Measurements from ENCODE around the gene RELN. TPM values are rescaled to one million over a fixed set of nuclear protein-coding genes. Genes with fewer than 3 reads are reported as not detected.

RELN gene
- total and polyA plus RNA-seq, 2 of the 13 experiments (the other 11 are each of a cell fraction or from before 2014, with no cell fraction given) = 315 to 332 TPM

GRCh38 chr7:103762877-103763276 lies 226.6 kb downstream of the RELN start:
- POLR2A ChIA-PET = no interaction called here
- Histone ChIP-seq H3K27me3 (ENCODE audit: control insufficient read depth in 1 of 2, insufficient read depth in 2 of 2, low read length in 2 of 2) (no peaks in the 10 kb centered on the region), H3K27ac (ENCODE audit: extremely low read length, insufficient read depth, low read length) (no peak overlapping the region), H3K4me3 (replicated peaks in 1 of 3; ENCODE audit: insufficient read depth in 1 of 3, low read depth in 2 of 3, low read length in 3 of 3) (no peak overlapping the region), H4K20me1 (ENCODE audit: insufficient read depth, low read length) (no peaks in the 10 kb centered on the region), H3K79me2 (ENCODE audit: insufficient read depth, low read length) (no peaks in the 10 kb centered on the region), H3K9ac (ENCODE audit: insufficient read depth, low read depth, low read length) (no peak overlapping the region), H2AFZ (ENCODE audit: low read length) (no peak overlapping the region), H3K4me2 (ENCODE audit: low read depth, low read length) (no peak overlapping the region), H3K36me3 (replicated peaks in 1 of 2; ENCODE audit: control insufficient read depth in 1 of 2, insufficient read depth in 2 of 2, low read length in 2 of 2) (0 out of 5 replicates have a peak, but pooled peaks cover 0 to 6% of the 10 kb centered on the region in 2 experiments), H3K9me3 (ENCODE audit: low read length) (no peaks in the 10 kb centered on the region), H3K4me1 (ENCODE audit: insufficient read depth, low read length) (no peaks in the 10 kb centered on the region)
- in situ Hi-C loops (cut with HindIII; ENCODE audit: extremely low pct_ligation_motif_present, low pct_unique_long_range_greater_than_20kb) = no loop called here
- no peak for FAIRE-seq
- no TSS peak for BruUV-seq (replicated peaks)
- 47% methylated on average over 1 of the region's 1 CpG for WGBS (ENCODE audit: low lambda C conversion rate)
- DNase-seq (ENCODE audit: low spot score) = no peak
- TF ChIP-seq MIER2 (CRISPR knock-in tag; IDR thresholded peaks at IDR 0.05) = no peak
- TF ChIP-seq FIP1L1 (IDR thresholded peaks at IDR 0.05; ENCODE audit: borderline replicate concordance, insufficient read depth, low read depth, low read length) = no peak
- TF ChIP-seq, protein P1, sequence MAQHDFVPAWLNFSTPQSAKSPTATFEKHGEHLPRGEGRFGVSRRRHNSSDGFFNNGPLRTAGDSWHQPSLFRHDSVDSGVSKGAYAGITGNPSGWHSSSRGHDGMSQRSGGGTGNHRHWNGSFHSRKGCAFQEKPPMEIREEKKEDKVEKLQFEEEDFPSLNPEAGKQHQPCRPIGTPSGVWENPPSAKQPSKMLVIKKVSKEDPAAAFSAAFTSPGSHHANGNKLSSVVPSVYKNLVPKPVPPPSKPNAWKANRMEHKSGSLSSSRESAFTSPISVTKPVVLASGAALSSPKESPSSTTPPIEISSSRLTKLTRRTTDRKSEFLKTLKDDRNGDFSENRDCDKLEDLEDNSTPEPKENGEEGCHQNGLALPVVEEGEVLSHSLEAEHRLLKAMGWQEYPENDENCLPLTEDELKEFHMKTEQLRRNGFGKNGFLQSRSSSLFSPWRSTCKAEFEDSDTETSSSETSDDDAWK (CRISPR knock-in tag; IDR thresholded peaks at IDR 0.05) = no peak
- TF ChIP-seq ZNF589 (CRISPR knock-in tag; conservative IDR thresholded peaks at IDR 0.05) = no peak
- TF ChIP-seq ESRRA (CRISPR knock-in tag; IDR thresholded peaks at IDR 0.05; ENCODE audit: low read depth) = no peak
- no peak for TF ChIP-seq HDAC1 (CRISPR knock-in tag; IDR thresholded peaks at IDR 0.05)
- no peak for TF ChIP-seq MTA1 (CRISPR knock-in tag; IDR thresholded peaks at IDR 0.05; ENCODE audit: borderline replicate concordance)
- TF ChIP-seq, protein P2, sequence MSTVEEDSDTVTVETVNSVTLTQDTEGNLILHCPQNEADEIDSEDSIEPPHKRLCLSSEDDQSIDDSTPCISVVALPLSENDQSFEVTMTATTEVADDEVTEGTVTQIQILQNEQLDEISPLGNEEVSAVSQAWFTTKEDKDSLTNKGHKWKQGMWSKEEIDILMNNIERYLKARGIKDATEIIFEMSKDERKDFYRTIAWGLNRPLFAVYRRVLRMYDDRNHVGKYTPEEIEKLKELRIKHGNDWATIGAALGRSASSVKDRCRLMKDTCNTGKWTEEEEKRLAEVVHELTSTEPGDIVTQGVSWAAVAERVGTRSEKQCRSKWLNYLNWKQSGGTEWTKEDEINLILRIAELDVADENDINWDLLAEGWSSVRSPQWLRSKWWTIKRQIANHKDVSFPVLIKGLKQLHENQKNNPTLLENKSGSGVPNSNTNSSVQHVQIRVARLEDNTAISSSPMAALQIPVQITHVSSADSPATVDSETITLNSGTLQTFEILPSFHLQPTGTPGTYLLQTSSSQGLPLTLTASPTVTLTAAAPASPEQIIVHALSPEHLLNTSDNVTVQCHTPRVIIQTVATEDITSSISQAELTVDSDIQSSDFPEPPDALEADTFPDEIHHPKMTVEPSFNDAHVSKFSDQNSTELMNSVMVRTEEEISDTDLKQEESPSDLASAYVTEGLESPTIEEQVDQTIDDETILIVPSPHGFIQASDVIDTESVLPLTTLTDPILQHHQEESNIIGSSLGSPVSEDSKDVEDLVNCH (CRISPR knock-in tag; IDR thresholded peaks at IDR 0.05) = no peak
- TF ChIP-seq SMAD3 (CRISPR knock-in tag; IDR thresholded peaks at IDR 0.05) = no peak
- TF ChIP-seq, protein P3, sequence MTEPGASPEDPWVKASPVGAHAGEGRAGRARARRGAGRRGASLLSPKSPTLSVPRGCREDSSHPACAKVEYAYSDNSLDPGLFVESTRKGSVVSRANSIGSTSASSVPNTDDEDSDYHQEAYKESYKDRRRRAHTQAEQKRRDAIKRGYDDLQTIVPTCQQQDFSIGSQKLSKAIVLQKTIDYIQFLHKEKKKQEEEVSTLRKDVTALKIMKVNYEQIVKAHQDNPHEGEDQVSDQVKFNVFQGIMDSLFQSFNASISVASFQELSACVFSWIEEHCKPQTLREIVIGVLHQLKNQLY (CRISPR knock-in tag; IDR thresholded peaks at IDR 0.05) = no peak
- no peak for TF ChIP-seq ZNF552 (CRISPR knock-in tag; IDR thresholded peaks at IDR 0.05; ENCODE audit: borderline replicate concordance)
- ATAC-seq = no peak
- intact Hi-C loops (cut with micrococcal nuclease; ENCODE audit: unreplicated experiment) = no loop called here
- CTCF ChIA-PET (ENCODE audit: low intra/inter-chr PET ratio, low total read pairs) = no interaction called here
